Fibroblast of skin of right quadriceps (primary cell): ENCODE results near the gene TRIM52.
A peak's percentile ranks its signal among the peaks of the same experiment; 100 is the strongest.

Experiments used
- DNase-seq: peaks from one replicate; pipeline ENCODE4 v3.0.0-alpha.2; 2013

Gene TRIM52

GRCh38 chr5:181255836-181256578 is 4.9 kb downstream of the TRIM52 start:
- DNase-seq, result no peak

GRCh38 chr5:181255276-181255675 is 5.7 kb downstream of the TRIM52 start:
- DNase-seq, result no peak

- no peak for DNase-seq
These were observed 12.7 kb downstream of the TRIM52 start for GRCh38 chr5:181248277-181248676.

GRCh38 chr5:181246276-181247049 is 14.5 kb downstream of the TRIM52 start:
- DNase-seq, result peak; percentile 88

GRCh38 chr5:181245427-181246275 is 15.3 kb downstream of the TRIM52 start:
- DNase-seq, result no peak

- peak; percentile 91 for DNase-seq
These were observed 17.2 kb downstream of the TRIM52 start, which contains the start of gene RACK1 for GRCh38 chr5:181243564-181244343. RACK1 (minus strand) TSS chr5:181243906; CDS start chr5:181243800, 106 bp downstream.

GRCh38 chr5:181243018-181243563 is 17.9 kb downstream of the TRIM52 start:
- no peak for DNase-seq

GRCh38 chr5:181242031-181242451 is 18.9 kb downstream of the TRIM52 start:
- no peak for DNase-seq

GRCh38 chr5:181241393-181241975 is 19.5 kb downstream of the TRIM52 start:
- DNase-seq, result peak; percentile 76

GRCh38 chr5:181239062-181239663 is 21.8 kb downstream of the TRIM52 start:
- no peak for DNase-seq

GRCh38 chr5:181237729-181238385 is 23.1 kb downstream of the TRIM52 start:
- DNase-seq, result no peak

- DNase-seq, result no peak
These were observed 23.8 kb downstream of the TRIM52 start for GRCh38 chr5:181236954-181237641.

GRCh38 chr5:181236471-181236870 is 24.5 kb downstream of the TRIM52 start:
- DNase-seq, result no peak

- no peak for DNase-seq
These were observed 25.1 kb downstream of the TRIM52 start for GRCh38 chr5:181235689-181236366.

GRCh38 chr5:181235323-181235688 is 25.6 kb downstream of the TRIM52 start:
- DNase-seq, result peak; percentile 29

- DNase-seq, result no peak
These were observed 26.3 kb downstream of the TRIM52 start for GRCh38 chr5:181234455-181235306.

- DNase-seq, result no peak
These were observed 27.0 kb downstream of the TRIM52 start for GRCh38 chr5:181233801-181234454.
